Stimulated activated CD4-positive, alpha-beta T cell treated with anti-CD3 and anti-CD28 coated beads, Interleukin-2, amount 100 ng/mL, for 24 hours (primary cell): ENCODE measurements around the gene PES1.
"Not testable (repeated sequence)": the region's sequence is repeated elsewhere in the genome, so short reads cannot be mapped to it uniquely, and the experiment has no call there.

Source experiments
- DNase-seq, 2 donors: peaks; one replicate each; pipeline ENCODE4 v3.0.0-alpha.2; 2020

The PES1 gene

GRCh38 chr22:30574095-30574981 lies 17.4 kb downstream of the PES1 start, which contains the start of gene GAL3ST1:
Gene GAL3ST1 (minus strand): TSS chr22:30574665. CDS start chr22:30557392, 17,273 bp downstream.
- no peak for DNase-seq

GRCh38 chr22:30573594-30574094 lies 18.1 kb downstream of the PES1 start:
- DNase-seq = no peak

- DNase-seq = no peak
These were observed 18.7 kb downstream of the PES1 start for GRCh38 chr22:30572840-30573593.

GRCh38 chr22:30572210-30572609 lies 19.5 kb downstream of the PES1 start:
- no peak for DNase-seq

- DNase-seq = no peak
These were observed 22.0 kb downstream of the PES1 start for GRCh38 chr22:30569674-30570202.

- DNase-seq = no peak
These were observed 23.4 kb downstream of the PES1 start for GRCh38 chr22:30568137-30568805.

GRCh38 chr22:30567277-30567676 lies 24.4 kb downstream of the PES1 start:
- DNase-seq = not testable (repeated sequence)

- no peak for DNase-seq
These were observed 25.6 kb downstream of the PES1 start for GRCh38 chr22:30566125-30566524.

- DNase-seq = no peak
These were observed 26.4 kb downstream of the PES1 start for GRCh38 chr22:30565341-30565740.

- DNase-seq = no peak
These were observed 27.0 kb downstream of the PES1 start for GRCh38 chr22:30564761-30565119.

GRCh38 chr22:30564045-30564760 lies 27.5 kb downstream of the PES1 start:
- DNase-seq = no peak

- no peak for DNase-seq
These were observed 29.3 kb downstream of the PES1 start for GRCh38 chr22:30562366-30562765.

- DNase-seq = no peak
These were observed 30.1 kb downstream of the PES1 start for GRCh38 chr22:30561402-30562189.

GRCh38 chr22:30560643-30561202 lies 31.0 kb downstream of the PES1 start:
- DNase-seq = not testable (repeated sequence)

- DNase-seq = no peak
These were observed 31.8 kb downstream of the PES1 start for GRCh38 chr22:30559889-30560288.

GRCh38 chr22:30557243-30557642 lies 34.5 kb downstream of the PES1 start:
- DNase-seq = no peak

- DNase-seq = no peak
These were observed 35.3 kb downstream of the PES1 start for GRCh38 chr22:30556388-30556787.

GRCh38 chr22:30555282-30556210 lies 36.2 kb downstream of the PES1 start:
- no peak for DNase-seq

GRCh38 chr22:30553971-30554370 lies 37.7 kb downstream of the PES1 start:
- DNase-seq = no peak

- no peak for DNase-seq
These were observed 39.0 kb downstream of the PES1 start for GRCh38 chr22:30552719-30553118.
